ENCODE measurements around the gene HNRNPA2B1.

GRCh38 chr7:26151953-26152781, 48.4 kb downstream of the HNRNPA2B1 start, which contains the start of gene NFE2L3:
- TF ChIP-seq HDGF (IDR thresholded peaks at IDR 0.05; ENCODE audit: borderline replicate concordance) (no peak), FOXK2 (IDR thresholded peaks at IDR 0.05) (no peak), CTBP1 (IDR thresholded peaks at IDR 0.05; ENCODE audit: borderline replicate concordance) (no peak), FOXM1 (IDR thresholded peaks at IDR 0.05; ENCODE audit: borderline replicate concordance) (no peak), BHLHE40 (IDR thresholded peaks at IDR 0.05; ENCODE audit: borderline replicate concordance) (no peak), SUZ12 (IDR thresholded peaks at IDR 0.05) (no peak), FOXA1 (IDR thresholded peaks at IDR 0.05) (no peak), SP1 (IDR thresholded peaks at IDR 0.05) (no peak), ARNT (IDR thresholded peaks at IDR 0.05) (no peak), ELF4 (IDR thresholded peaks at IDR 0.05) (no peak)

Measured in HEK293T (cell line).